KMS-11 (cell line): ENCODE results near the gene RPTOR.

Experiments used
- H2AFZ ChIP-seq: fragments of 200-600 bp; sonication (generic); 2 replicates; pipeline ENCODE4 v1.6.1; 2016; ENCODE audit warnings: antibody characterized with exemption, mixed run types, low read depth
- H3K27ac ChIP-seq: fragments of 200-600 bp; sonication (generic); 2 replicates; pipeline ENCODE4 v1.6.1; 2016; ENCODE audit warnings: mild to moderate bottlenecking, mixed run types
- H3K27me3 ChIP-seq: fragments of 200-600 bp; sonication (generic); 2 replicates; pipeline ENCODE4 v1.6.1; 2017; ENCODE audit warnings: mild to moderate bottlenecking, low read depth, mixed run types, moderate library complexity; ENCODE audit not compliant: insufficient read depth
- H3K36me3 ChIP-seq: fragments of 200-600 bp; sonication (generic); 2 replicates; pipeline ENCODE4 v1.6.1; 2017; ENCODE audit warnings: mild to moderate bottlenecking, mixed run types; ENCODE audit not compliant: insufficient read depth
- H3K4me1 ChIP-seq: fragments of 200-600 bp; sonication (generic); 2 replicates; pipeline ENCODE4 v1.6.1; 2016; ENCODE audit warnings: mild to moderate bottlenecking, low read depth, mixed run types; ENCODE audit not compliant: poor library complexity, severe bottlenecking
- H3K4me2 ChIP-seq: fragments of 200-600 bp; sonication (generic); 2 replicates; pipeline ENCODE4 v1.7.0; 2016; ENCODE audit warnings: mild to moderate bottlenecking, mixed run types
- H3K4me3 ChIP-seq: fragments of 200-600 bp; sonication (generic); IDR thresholded peaks from 2 replicates; pipeline ENCODE4 v1.6.1; 2017; ENCODE audit warnings: low read depth, low read length, mixed read lengths; ENCODE audit not compliant: insufficient read depth
- H3K79me2 ChIP-seq: fragments of 200-600 bp; sonication (generic); 2 replicates; pipeline ENCODE4 v1.6.1; 2016; ENCODE audit warnings: low read depth, mixed run types; ENCODE audit not compliant: insufficient read depth
- H3K9ac ChIP-seq: fragments of 200-600 bp; sonication (generic); 2 replicates; pipeline ENCODE4 v1.6.1; 2016; ENCODE audit warnings: mild to moderate bottlenecking, mixed run types
- H4K20me1 ChIP-seq: fragments of 200-600 bp; sonication (generic); 2 replicates; pipeline ENCODE4 v1.6.1; 2016; ENCODE audit warnings: mild to moderate bottlenecking, mixed run types; ENCODE audit not compliant: insufficient read depth
- CTCF ChIP-seq: fragments of 200-600 bp; sonication (generic); conservative IDR thresholded peaks from 2 replicates; pipeline ENCODE4 v1.6.1; 2017; ENCODE audit warnings: low read depth, mild to moderate bottlenecking, antibody characterized with exemption, low read length, moderate library complexity, mixed read lengths

The RPTOR gene

GRCh38 chr17:80630560-80631120 is 86.0 kb downstream of the RPTOR start:
- Histone ChIP-seq H3K9ac (no peak overlapping the region), H3K4me2 (no peak overlapping the region), H3K4me1 (no peaks in the 10 kb centered on the region), H3K27ac (no peak overlapping the region), H3K4me3 (no peak overlapping the region), H3K36me3 (0 out of 2 replicates have a peak, but pooled peaks cover 4% of the 10 kb centered on the region), H3K79me2 (0 out of 2 replicates have a peak, but pooled peaks cover 5% of the 10 kb centered on the region), H2AFZ (no peak overlapping the region), H3K27me3 (no peaks in the 10 kb centered on the region), H4K20me1 (no peaks in the 10 kb centered on the region)
- no peak for TF ChIP-seq CTCF

- H3K27me3 ChIP-seq, result no peaks in the 10 kb centered on the region
- 0 out of 2 replicates have a peak, but pooled peaks cover 4% of the 10 kb centered on the region for H3K36me3 ChIP-seq
- no peak overlapping the region for H3K4me2 ChIP-seq
- no peaks in the 10 kb centered on the region for H4K20me1 ChIP-seq
- H3K79me2 ChIP-seq, result 0 out of 2 replicates have a peak, but pooled peaks cover 5% of the 10 kb centered on the region
- no peak overlapping the region for H3K4me3 ChIP-seq
- TF ChIP-seq CTCF, result no peak
- no peaks in the 10 kb centered on the region for H3K4me1 ChIP-seq
- no peak overlapping the region for H3K9ac ChIP-seq
- H3K27ac ChIP-seq, result no peak overlapping the region
- H2AFZ ChIP-seq, result no peak overlapping the region
Observed at GRCh38 chr17:80631142-80632045, 86.8 kb downstream of the RPTOR start.

GRCh38 chr17:80632046-80632581 is 87.5 kb downstream of the RPTOR start:
- no peak for TF ChIP-seq CTCF
- H3K4me2 ChIP-seq, result no peak overlapping the region
- no peaks in the 10 kb centered on the region for H4K20me1 ChIP-seq
- H3K9ac ChIP-seq, result no peak overlapping the region
- 0 out of 2 replicates have a peak, but pooled peaks cover 4% of the 10 kb centered on the region for H3K36me3 ChIP-seq
- no peak overlapping the region for H3K27ac ChIP-seq
- H3K79me2 ChIP-seq, result peaks cover 5% of the 10 kb centered on the region; the same call in 1 of the 2 replicates
- no peak overlapping the region for H2AFZ ChIP-seq
- H3K4me1 ChIP-seq, result no peaks in the 10 kb centered on the region
- no peaks in the 10 kb centered on the region for H3K27me3 ChIP-seq
- no peak overlapping the region for H3K4me3 ChIP-seq

- H3K27me3 ChIP-seq, result no peaks in the 10 kb centered on the region
- no peaks in the 10 kb centered on the region for H3K4me1 ChIP-seq
- H3K9ac ChIP-seq, result no peak overlapping the region
- no peak overlapping the region for H3K4me2 ChIP-seq
- no peak overlapping the region for H2AFZ ChIP-seq
- H3K36me3 ChIP-seq, result 0 out of 2 replicates have a peak, but pooled peaks cover 4% of the 10 kb centered on the region
- no peak overlapping the region for H3K4me3 ChIP-seq
- no peak for TF ChIP-seq CTCF
- no peak overlapping the region for H3K27ac ChIP-seq
- no peaks in the 10 kb centered on the region for H4K20me1 ChIP-seq
- H3K79me2 ChIP-seq, result peaks cover 5% of the 10 kb centered on the region; the same call in 1 of the 2 replicates
Observed at GRCh38 chr17:80633207-80633606, 88.6 kb downstream of the RPTOR start.
